GM21576 (cell line): Measurements from ENCODE around the gene GALNT17.

ENCODE experiments used
- ATAC-seq: cut with Tn5 transposase; IDR thresholded peaks from one replicate; pipeline ENCODE4 v1.9.1; 2021; ENCODE audit warnings: mild to moderate bottlenecking, moderate library complexity; ENCODE audit not compliant: unreplicated experiment

GALNT17 gene

DNA sequence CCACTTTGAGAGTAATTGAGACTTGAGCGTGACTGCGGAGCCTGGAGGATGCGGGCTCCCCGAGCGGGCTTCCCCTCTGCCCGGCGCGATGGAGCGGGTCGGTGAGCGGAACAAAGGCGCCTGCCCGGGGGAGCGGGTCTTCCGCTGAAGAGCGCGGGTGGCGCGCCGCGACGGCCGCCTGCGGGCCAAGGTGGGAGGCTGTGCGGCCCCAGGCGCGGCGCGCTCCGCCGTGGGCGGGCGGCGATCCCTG, at the start of gene GALNT17:
TSS of gene GALNT17 (plus strand) at position 18 of the 250 bp plus-strand sequence.
- ATAC-seq, result no peak

GRCh38 chr7:71095266-71095860, 36.6 kb upstream of the GALNT17 start:
- no peak for ATAC-seq

DNA sequence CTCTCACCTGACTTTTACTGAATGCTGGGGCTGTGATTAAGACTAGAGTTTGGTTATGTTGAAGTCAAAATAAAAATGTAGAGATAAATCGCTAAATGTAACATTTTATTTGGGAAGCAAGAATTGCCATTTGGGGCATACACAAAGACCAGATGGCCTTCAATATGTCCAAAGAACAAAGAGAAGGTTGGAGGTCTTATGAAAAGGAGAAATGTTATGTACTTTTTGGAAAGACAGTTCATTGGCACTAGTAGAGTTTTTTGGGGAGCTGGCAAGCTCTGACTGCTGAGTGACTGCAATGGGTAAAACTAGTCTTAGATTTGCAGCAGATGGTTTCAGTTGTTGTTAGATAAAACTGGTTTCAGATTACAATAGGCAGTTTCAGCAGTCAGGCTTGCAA, 35.6 kb upstream of the GALNT17 start:
- no peak for ATAC-seq

- no peak for ATAC-seq
These were observed 25.7 kb upstream of the GALNT17 start for GRCh38 chr7:71106226-71106625.

DNA sequence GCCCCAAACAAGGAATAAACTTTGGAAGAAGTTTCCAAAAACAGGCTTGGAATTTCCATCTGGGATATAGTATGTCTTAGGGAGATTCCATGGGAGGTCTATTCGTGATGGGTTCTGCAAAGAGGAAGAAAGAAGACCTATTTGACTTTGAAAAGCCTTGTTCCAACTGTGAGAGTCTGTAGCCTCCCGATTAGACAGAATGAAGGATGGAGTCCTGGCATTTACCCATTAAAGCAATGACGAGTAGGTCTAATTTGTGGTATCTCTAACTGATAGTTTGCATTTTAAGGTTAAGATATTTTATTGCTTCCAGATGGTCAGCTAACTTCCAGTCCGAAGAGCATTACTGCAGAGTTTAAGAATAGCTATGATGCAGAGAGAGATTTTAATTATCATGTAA, 19.5 kb upstream of the GALNT17 start:
- ATAC-seq, result no peak

GRCh38 chr7:71120096-71120495, 11.8 kb upstream of the GALNT17 start:
- ATAC-seq, result no peak

GRCh38 chr7:71129126-71129525, 2.8 kb upstream of the GALNT17 start:
- ATAC-seq, result no peak

- ATAC-seq, result no peak
These were observed 1.8 kb upstream of the GALNT17 start for GRCh38 chr7:71130031-71130679.

GRCh38 chr7:71131256-71132126, 453 bp upstream of the GALNT17 start:
- no peak for ATAC-seq

GRCh38 chr7:71132377-71133231, 660 bp downstream of the GALNT17 start:
- no peak for ATAC-seq

DNA sequence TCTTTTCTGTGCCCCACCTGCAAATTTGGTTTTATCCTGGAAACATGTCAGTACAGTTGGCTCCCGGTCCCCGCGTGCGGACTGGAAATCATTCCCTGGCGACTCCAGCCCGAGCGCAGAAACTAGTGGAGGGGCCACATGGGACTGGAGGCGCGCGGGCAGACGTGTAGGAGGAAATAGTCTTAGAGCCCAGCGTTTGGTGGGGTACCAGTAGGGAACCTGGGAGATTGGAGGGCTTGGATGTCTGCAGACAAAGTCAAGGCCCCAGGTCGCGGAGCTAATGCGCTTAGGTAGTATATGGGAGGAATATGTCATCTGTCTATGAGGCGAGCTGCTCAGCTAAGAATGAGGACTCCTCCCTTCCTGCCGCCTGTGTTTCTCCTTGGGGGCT, 1.3 kb downstream of the GALNT17 start:
- ATAC-seq, result no peak

GRCh38 chr7:71133856-71134255, 1.9 kb downstream of the GALNT17 start:
- ATAC-seq, result no peak

- ATAC-seq, result no peak
These were observed 3.2 kb downstream of the GALNT17 start for GRCh38 chr7:71135116-71135515.

DNA sequence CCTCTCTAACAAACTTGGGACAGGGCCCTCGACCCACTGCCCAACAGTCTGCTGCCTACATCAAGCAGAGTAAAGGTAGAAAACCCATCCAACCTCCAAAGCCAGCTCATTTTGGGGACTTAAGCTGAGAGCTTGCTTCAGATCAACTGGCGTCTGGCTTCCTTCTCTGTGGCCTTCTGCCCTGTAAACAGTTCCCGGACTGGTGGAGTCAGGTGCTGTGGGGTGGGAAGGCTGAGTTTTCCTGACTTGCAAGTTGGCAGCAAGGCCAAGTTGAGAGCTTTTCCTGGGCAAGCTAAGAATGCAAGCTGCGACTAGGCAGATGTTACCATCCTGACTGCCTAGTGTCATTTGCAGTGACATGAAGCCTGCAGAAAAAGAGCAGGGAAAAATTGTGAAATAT, 3.7 kb downstream of the GALNT17 start:
- ATAC-seq, result no peak

DNA sequence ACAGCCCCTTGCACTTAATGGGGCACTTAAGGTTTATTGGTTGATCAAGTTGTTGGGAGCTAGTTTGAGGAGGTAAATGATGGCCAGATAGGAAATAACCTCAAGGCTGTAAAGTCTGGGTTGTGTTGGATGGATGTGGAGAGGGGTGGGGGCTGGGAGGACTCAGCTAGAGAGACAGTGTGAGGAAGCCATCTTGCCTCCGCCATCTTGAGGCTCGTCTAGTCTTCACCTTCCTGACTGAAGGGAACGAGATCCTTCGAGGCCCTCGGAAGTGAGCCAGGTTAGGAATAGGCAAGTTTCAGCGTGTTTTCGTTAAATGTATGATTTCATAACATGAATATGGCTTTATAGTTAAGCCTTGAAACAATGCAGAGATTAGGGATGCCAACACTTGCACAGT, 5.5 kb downstream of the GALNT17 start:
- no peak for ATAC-seq

- no peak for ATAC-seq
These were observed 8.3 kb downstream of the GALNT17 start for GRCh38 chr7:71140264-71140663.

DNA sequence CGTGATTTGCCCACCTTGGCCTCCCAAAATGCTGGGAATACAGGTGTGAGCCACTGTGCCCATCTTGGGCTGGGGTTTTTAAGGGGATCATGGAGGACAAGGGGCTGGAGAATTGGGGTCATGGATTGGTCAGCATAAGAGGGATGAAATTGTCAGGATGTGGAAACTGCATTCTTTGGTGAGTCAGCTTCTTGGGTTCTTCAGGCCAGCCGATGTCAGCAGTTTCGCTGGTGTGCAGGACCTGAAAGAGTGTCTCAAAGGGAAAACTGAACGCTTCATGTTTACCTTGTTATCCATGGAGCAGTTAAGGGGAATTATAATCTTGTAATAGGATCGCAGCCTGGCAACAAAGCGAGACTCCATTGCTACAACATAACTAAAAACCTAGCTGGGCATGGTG, 13.0 kb downstream of the GALNT17 start:
- no peak for ATAC-seq

- no peak for ATAC-seq
These were observed 14.3 kb downstream of the GALNT17 start for GRCh38 chr7:71145906-71146901.

DNA sequence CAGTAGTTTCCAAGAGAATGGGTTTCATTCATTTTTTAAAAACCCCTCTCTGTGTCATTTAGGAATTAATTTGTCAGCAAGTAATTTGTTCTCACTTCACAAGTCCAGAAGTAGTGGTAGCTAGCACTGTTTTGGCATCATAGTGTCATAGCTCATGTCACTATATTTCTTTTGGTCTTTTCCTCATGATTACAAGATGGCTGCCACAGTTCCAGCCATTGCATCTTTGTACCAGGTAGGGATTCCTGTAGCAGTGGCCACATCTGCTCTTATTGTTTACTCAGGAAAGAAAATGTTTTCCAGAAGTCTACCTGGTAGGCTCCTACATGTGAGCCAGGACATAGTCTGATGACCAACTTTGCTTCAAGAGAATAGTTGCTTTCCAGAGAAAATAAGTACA, 16.2 kb downstream of the GALNT17 start:
- ATAC-seq, result no peak

DNA sequence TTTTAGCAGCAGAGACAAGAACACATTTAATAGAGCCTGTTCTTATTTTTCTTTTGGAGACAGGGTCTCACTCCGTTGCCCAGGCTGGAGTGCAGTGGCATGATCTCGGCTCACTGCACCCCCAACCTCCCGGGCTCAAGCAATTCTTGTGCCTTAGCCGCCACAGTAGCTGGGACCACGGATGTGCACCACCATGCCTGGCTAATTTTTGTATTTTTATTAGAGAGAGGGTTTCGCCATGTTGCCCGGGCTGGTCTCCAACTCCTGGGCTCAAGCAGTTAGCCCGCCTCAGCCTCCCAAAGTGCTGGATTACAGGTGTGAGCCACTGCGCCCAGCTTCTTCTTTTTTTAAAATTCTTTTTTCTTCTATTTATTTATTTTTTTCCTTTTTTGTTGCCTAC, 23.3 kb downstream of the GALNT17 start:
- no peak for ATAC-seq
